GM18517 (cell line): ENCODE data around the gene DAB2IP.

ENCODE experiments used
- ATAC-seq: cut with Tn5 transposase; IDR thresholded peaks from one replicate; pipeline ENCODE4 v1.9.1; 2021; ENCODE audit warnings: mild to moderate bottlenecking, moderate library complexity; ENCODE audit not compliant: unreplicated experiment

DAB2IP gene

GRCh38 chr9:121700832-121701419 is 49.5 kb downstream of the DAB2IP start:
- no peak for ATAC-seq

GRCh38 chr9:121701736-121702261 is 50.4 kb downstream of the DAB2IP start:
- no peak for ATAC-seq

GRCh38 chr9:121703014-121703734 is 51.7 kb downstream of the DAB2IP start:
- ATAC-seq: no peak

GRCh38 chr9:121704281-121704680 is 52.8 kb downstream of the DAB2IP start:
- no peak for ATAC-seq

GRCh38 chr9:121706149-121706750 is 54.8 kb downstream of the DAB2IP start:
- ATAC-seq: no peak

GRCh38 chr9:121707477-121708424 is 56.3 kb downstream of the DAB2IP start:
- peak; percentile 96 for ATAC-seq

GRCh38 chr9:121708768-121709488 is 57.5 kb downstream of the DAB2IP start:
- no peak for ATAC-seq

GRCh38 chr9:121709798-121710197 is 58.4 kb downstream of the DAB2IP start:
- no peak for ATAC-seq

GRCh38 chr9:121711281-121711680 is 59.8 kb downstream of the DAB2IP start:
- ATAC-seq: no peak

GRCh38 chr9:121711797-121712196 is 60.4 kb downstream of the DAB2IP start:
- ATAC-seq: no peak

GRCh38 chr9:121713400-121714070 is 62.1 kb downstream of the DAB2IP start:
- ATAC-seq: no peak

- ATAC-seq: no peak
Observed at GRCh38 chr9:121714075-121714705, 62.8 kb downstream of the DAB2IP start.

GRCh38 chr9:121714873-121715272 is 63.4 kb downstream of the DAB2IP start:
- no peak for ATAC-seq

- no peak for ATAC-seq
Observed at GRCh38 chr9:121717141-121717991, 65.9 kb downstream of the DAB2IP start.

- no peak for ATAC-seq
Observed at GRCh38 chr9:121718084-121718483, 66.7 kb downstream of the DAB2IP start.

GRCh38 chr9:121718501-121718900 is 67.1 kb downstream of the DAB2IP start:
- no peak for ATAC-seq

GRCh38 chr9:121720311-121721057 is 69.0 kb downstream of the DAB2IP start:
- no peak for ATAC-seq

- ATAC-seq: no peak
Observed at GRCh38 chr9:121721058-121721350, 69.6 kb downstream of the DAB2IP start.
